Jurkat, Clone E6-1 (cell line): ENCODE data around the gene IL36B.

Experiments used
- DNase-seq: peaks from one replicate; pipeline ENCODE4 v3.0.0-alpha.2; 2011; ENCODE audit warnings: low read depth, low spot score
- H3K4me3 ChIP-seq: 2 replicates; pipeline ENCODE4 v1.5.1; 2011; ENCODE audit warnings: mild to moderate bottlenecking, low read length, control low read depth, moderate library complexity

Gene IL36B

DNA sequence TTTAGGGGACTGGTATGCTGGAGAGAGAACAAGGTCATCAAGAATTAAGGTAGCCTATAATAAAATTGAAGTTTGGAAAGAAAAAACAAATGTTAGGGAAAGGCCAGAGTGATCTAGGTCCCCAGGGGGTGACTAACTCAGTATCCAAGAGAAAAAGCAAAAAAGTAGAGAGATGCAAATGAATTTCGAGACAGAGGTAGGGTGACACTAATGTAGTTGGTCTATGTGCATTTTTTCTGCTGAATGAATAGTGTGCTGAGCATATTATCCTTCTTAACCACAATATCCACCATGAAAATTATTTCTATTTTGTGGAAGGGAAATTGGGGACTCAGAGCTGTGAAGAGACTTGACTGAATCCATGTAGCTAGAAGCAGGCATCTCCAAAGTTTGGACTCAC, 37.6 kb downstream of the IL36B start:
- DNase-seq: no peak
- no peak overlapping the region for H3K4me3 ChIP-seq

- no peak overlapping the region for H3K4me3 ChIP-seq
- DNase-seq: no peak
These were observed 38.6 kb downstream of the IL36B start for GRCh38 chr2:113014067-113014466.

DNA sequence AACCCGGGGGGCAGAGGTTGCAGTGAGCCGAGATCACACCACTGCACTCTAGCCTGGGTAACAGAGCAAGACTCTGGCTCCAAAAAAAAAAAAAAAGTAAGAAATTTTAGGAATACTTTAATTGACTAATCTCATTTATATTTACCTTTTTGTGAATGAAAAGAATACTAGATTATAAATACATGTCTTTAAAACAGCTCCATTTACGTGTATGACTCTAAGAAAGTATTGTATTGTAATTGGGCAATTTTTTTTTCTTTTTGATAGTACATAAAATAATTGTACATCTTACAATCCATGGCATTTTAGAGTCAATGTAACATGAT, 39.4 kb downstream of the IL36B start:
- no peak for DNase-seq
- H3K4me3 ChIP-seq: no peak overlapping the region

DNA sequence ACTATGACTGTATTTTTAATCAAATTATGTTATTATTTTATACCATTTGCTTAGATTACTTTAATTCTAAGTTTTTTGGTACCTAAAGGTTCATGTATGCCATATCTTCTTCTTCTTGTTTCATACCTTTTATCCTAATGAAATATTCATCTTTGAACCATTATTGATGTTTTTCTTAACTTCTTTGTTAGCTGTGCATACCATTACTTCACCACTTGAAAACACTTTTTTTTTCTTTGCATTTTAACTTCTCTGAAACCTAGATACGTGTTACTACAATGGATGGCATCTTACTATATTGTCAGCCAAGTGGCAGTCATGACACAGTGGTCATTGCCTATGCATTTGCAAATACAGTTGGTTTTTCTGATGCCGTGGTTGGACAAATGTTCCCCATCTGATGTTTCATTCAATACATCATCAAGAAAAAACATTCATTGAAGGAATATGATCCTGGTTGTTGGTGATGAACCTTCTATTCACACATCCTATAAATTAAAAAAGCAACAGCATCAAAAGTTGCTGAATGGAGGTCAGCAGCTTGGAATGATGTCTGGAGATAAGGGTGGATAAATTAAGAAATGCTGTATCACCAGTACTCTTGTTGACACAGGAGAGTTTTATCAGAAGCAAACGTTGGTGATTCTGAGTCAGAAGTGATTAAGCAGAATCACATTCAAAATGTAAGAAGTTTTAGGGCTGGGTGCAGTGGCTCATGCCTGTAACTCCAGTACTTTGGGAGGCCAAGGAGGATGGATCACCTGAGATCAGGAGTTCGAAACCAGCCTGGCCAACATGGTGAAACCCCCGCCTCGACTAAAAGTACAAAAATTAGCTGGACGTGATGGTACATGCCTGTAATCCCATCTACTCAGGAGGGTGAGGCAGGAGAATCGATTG, 40.0 kb downstream of the IL36B start:
- no peak overlapping the region for H3K4me3 ChIP-seq
- no peak for DNase-seq

DNA sequence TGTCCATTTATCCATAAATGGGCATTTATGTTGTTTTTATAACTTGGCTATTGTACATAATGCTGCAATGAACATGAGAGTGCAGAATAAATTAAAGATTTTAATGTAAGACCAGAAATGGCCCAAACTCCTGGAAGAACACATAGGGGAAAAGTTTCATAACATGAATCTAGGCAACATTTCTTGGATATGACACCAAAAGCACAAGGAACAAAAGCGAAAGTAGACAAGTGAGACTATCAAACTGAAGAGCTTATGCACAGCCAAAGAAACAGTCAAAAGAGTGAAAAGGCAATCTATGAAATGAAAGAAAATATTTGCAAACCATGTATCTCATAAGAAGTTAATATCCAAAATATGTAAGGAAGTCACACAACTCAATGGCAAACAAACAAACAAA, 41.6 kb downstream of the IL36B start:
- no peak for DNase-seq
- H3K4me3 ChIP-seq: no peak overlapping the region

- no peak for DNase-seq
- no peak overlapping the region for H3K4me3 ChIP-seq
These were observed 42.6 kb downstream of the IL36B start for GRCh38 chr2:113010088-113010487.

DNA sequence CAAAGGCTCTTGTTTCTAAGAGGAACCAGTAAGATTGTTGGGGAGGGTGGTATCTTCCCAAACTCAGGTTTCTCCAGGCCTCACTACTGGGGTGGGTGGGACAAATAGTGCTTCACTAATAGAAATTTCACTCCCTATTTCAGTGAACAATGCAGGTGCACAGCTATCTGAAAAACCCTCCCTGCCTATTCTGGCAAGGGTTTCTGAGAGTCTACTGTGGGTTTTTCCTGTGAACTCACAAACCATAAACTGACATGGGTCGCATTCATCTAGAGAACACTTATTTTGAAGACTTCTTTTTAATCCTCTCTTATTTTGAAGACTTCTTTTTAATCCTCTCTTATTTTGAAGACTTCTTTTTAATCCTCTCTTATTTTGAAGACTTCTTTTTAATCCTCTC, 43.0 kb downstream of the IL36B start:
- DNase-seq: no peak
- no peak overlapping the region for H3K4me3 ChIP-seq

GRCh38 chr2:113007250-113007649, 45.4 kb downstream of the IL36B start:
- H3K4me3 ChIP-seq: no peak overlapping the region
- DNase-seq: no peak

GRCh38 chr2:113005030-113005509, 47.6 kb downstream of the IL36B start, which contains the start of gene IL36A:
IL36A (plus strand) TSS chr2:113005459; CDS start chr2:113005872, 413 bp downstream.
- no peak within 1 kb of the TSS for H3K4me3 ChIP-seq
- no peak for DNase-seq

DNA sequence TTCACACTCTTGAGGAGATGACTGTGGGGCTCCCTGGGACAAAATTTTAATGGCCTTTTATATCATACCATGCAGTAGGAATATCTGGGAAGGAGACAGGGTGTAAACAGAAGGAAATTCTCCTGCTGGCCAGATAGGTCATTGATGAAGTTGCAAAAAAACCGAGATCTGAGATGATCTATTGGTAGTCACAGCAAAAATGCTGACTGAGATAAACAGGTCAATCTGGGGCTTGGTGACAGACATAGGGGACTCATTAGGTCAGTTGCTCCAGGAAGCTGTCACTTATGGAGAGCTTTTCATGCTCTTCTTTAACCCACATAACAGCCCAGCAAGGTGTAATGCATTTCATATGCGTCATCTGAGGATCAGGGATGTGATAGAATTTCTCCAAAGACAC, 50.0 kb downstream of the IL36B start:
- H3K4me3 ChIP-seq: no peak overlapping the region
- DNase-seq: no peak

GRCh38 chr2:113000436-113000835, 52.2 kb downstream of the IL36B start:
- DNase-seq: no peak
- H3K4me3 ChIP-seq: no peak overlapping the region

DNA sequence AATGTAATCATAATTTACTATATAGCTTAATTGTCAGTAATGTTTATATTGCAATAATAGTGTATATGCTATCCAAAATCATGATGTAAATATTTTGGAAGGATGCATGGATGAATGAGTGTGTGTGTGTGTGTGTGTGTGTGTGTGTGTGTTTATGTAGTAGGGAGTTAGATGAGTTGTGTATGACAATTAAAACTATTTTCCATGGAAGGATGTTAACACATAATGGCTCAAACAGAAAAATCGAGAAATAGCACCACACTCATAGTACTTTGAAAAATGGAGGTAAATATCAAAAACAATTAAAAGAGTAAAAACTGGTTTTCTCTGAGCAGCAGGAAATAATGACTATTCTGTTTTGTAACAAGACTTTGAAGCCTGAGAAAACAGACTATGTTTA, 55.5 kb downstream of the IL36B start:
- DNase-seq: no peak
- H3K4me3 ChIP-seq: peak overlapping the region; percentile 18

- peak; percentile 94 for DNase-seq
These were observed 56.0 kb downstream of the IL36B start for GRCh38 chr2:112996635-112997034.

GRCh38 chr2:112995346-112995920, 57.2 kb downstream of the IL36B start:
- no peak overlapping the region for H3K4me3 ChIP-seq
- DNase-seq: no peak

More at GRCh38 chr2:112996635-112997034, 56.0 kb downstream of the IL36B start:
- peak overlapping the region; percentile 18 for H3K4me3 ChIP-seq

DNA sequence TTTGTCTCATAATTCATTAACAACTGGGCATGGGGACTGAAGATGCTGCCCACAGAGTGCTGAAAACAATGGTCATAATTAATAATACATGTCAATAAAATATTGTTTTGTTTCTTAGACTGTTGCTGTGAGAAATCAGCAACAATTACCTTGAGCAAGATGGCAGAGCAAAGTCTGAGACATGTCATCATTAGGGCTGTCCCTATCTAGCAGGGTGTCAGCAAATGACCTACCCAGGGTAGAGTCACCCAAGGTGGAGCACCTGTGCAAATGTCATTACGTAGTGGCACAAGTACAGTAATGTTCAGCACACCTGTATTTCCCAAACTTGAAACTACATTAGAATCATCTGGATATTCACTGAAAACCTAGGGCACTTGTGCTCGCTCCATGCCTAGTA, 58.0 kb downstream of the IL36B start:
- DNase-seq: no peak

DNA sequence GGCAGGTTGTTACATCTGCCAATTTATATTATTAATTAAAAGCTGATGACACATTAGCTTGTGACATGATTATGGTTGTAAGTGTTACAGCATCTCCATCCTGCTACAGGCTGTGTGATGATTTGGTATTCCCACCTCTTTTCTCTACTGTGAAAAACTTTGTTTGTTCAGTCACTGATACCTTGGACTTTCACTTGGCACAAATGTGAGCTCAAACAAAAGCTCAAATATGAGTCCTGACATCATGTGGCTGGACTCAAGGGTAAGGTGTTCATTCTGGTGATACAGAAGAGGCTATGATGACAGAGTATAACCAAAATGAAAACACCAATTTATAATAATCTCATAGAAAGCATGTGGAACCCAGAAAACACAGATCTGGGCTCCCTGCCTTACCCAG, 58.8 kb downstream of the IL36B start:
- H3K4me3 ChIP-seq: no peak overlapping the region

More for the DNA sequence above, 58.0 kb downstream of the IL36B start:
- H3K4me3 ChIP-seq: no peak overlapping the region

GRCh38 chr2:112989611-112990010, 63.1 kb downstream of the IL36B start:
- no peak overlapping the region for H3K4me3 ChIP-seq
- DNase-seq: no peak

More for the DNA sequence above, 58.8 kb downstream of the IL36B start:
- DNase-seq: no peak

DNA sequence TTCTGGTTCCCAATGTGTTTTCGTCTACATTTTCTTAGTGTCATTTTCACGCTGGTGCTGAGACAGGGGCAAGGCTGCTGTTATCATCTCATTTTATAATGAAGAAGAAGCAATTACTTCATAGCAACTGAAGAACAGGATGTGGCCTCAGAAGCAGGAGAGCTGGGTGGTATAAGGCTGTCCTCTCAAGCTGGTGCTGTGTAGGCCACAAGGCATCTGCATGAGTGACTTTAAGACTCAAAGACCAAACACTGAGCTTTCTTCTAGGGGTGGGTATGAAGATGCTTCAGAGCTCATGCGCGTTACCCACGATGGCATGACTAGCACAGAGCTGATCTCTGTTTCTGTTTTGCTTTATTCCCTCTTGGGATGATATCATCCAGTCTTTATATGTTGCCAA, 67.6 kb downstream of the IL36B start:
- no peak overlapping the region for H3K4me3 ChIP-seq
- DNase-seq: peak; percentile 79

- DNase-seq: no peak
These were observed 72.1 kb downstream of the IL36B start for GRCh38 chr2:112980537-112980936.

GRCh38 chr2:112979731-112980130, 72.9 kb downstream of the IL36B start:
- H3K4me3 ChIP-seq: no peak overlapping the region
- DNase-seq: no peak

More at GRCh38 chr2:112980537-112980936, 72.1 kb downstream of the IL36B start:
- H3K4me3 ChIP-seq: no peak overlapping the region
